CD4-positive, alpha-beta T cell treated with Interleukin-6 at 100 ng/mL for 8 hours (primary cell): Measurements from ENCODE around the gene RIPOR3.
"Not testable (repeated sequence)": the region's sequence is repeated elsewhere in the genome, so short reads cannot be mapped to it uniquely, and the experiment has no call there.

Experiments
- DNase-seq: peaks from one replicate; pipeline ENCODE4 v3.0.0-alpha.2; 2020; ENCODE audit warnings: mixed read lengths, low spot score

Gene RIPOR3

GRCh38 chr20:50704514-50704913, 13.2 kb upstream of the RIPOR3 start:
- DNase-seq: no peak

- DNase-seq: not testable (repeated sequence)
Measured at GRCh38 chr20:50703651-50704438, 12.5 kb upstream of the RIPOR3 start.

GRCh38 chr20:50701041-50701963, 10.0 kb upstream of the RIPOR3 start:
- DNase-seq: no peak

- DNase-seq: no peak
Measured at GRCh38 chr20:50699688-50700087, 8.3 kb upstream of the RIPOR3 start.

- not testable (repeated sequence) for DNase-seq
Measured at GRCh38 chr20:50698255-50698654, 6.9 kb upstream of the RIPOR3 start.

- no peak for DNase-seq
Measured at GRCh38 chr20:50695135-50695872, 4.0 kb upstream of the RIPOR3 start.

GRCh38 chr20:50694379-50695134, 3.2 kb upstream of the RIPOR3 start:
- no peak for DNase-seq

- no peak for DNase-seq
Measured at GRCh38 chr20:50693001-50693400, 1.7 kb upstream of the RIPOR3 start.

- DNase-seq: no peak
Measured at GRCh38 chr20:50692552-50692933, 1.2 kb upstream of the RIPOR3 start.

- DNase-seq: no peak
Measured at GRCh38 chr20:50691573-50692551, 520 bp upstream of the RIPOR3 start.

GRCh38 chr20:50689864-50690649, 1.3 kb downstream of the RIPOR3 start:
- no peak for DNase-seq

- no peak for DNase-seq
Measured at GRCh38 chr20:50688256-50688975, 2.9 kb downstream of the RIPOR3 start.

GRCh38 chr20:50686821-50687220, 4.5 kb downstream of the RIPOR3 start:
- no peak for DNase-seq

GRCh38 chr20:50683570-50683969, 7.8 kb downstream of the RIPOR3 start:
- no peak for DNase-seq

- DNase-seq: no peak
Measured at GRCh38 chr20:50682947-50683530, 8.3 kb downstream of the RIPOR3 start.

GRCh38 chr20:50682065-50682464, 9.3 kb downstream of the RIPOR3 start:
- DNase-seq: no peak

GRCh38 chr20:50681359-50682064, 9.8 kb downstream of the RIPOR3 start:
- no peak for DNase-seq
